Activated CD4-positive, alpha-beta T cell treated with anti-CD3 and anti-CD28 coated beads, Interleukin-2, Interleukin-4, amounts not matched to agents 100 ng/mL and 50 ng/mL, durations not matched to agents 16 hours and 8 hours (primary cell): ENCODE measurements around the gene IL5.
"Not testable (repeated sequence)": the region's sequence is repeated elsewhere in the genome, so short reads cannot be mapped to it uniquely, and the experiment has no call there.

Experiments used
- DNase-seq: peaks from one replicate; pipeline ENCODE4 v3.0.0-alpha.2; 2020; ENCODE audit warnings: low spot score

The IL5 gene

GRCh38 chr5:132543472-132544201 lies at the start of gene IL5:
IL5 (minus strand) TSS chr5:132543522; CDS start chr5:132543478, 44 bp downstream.
- DNase-seq = peak; percentile 29

GRCh38 chr5:132592521-132592920 lies 49.2 kb upstream of the IL5 start:
- no peak for DNase-seq

- no peak for DNase-seq
Measured at GRCh38 chr5:132591145-132591544, 47.8 kb upstream of the IL5 start.

- no peak for DNase-seq
Measured at GRCh38 chr5:132589467-132589866, 46.1 kb upstream of the IL5 start.

- peak; percentile 37 for DNase-seq
Measured at GRCh38 chr5:132586063-132586462, 42.7 kb upstream of the IL5 start.

- not testable (repeated sequence) for DNase-seq
Measured at GRCh38 chr5:132584560-132584959, 41.2 kb upstream of the IL5 start.

- DNase-seq = no peak
Measured at GRCh38 chr5:132576123-132576522, 32.8 kb upstream of the IL5 start.

GRCh38 chr5:132566657-132567056 lies 23.3 kb upstream of the IL5 start:
- peak; percentile 29 for DNase-seq

GRCh38 chr5:132564555-132564954 lies 21.2 kb upstream of the IL5 start:
- not testable (repeated sequence) for DNase-seq

GRCh38 chr5:132561601-132562000 lies 18.3 kb upstream of the IL5 start:
- no peak for DNase-seq

GRCh38 chr5:132559383-132560060 lies 16.2 kb upstream of the IL5 start:
- no peak for DNase-seq

- DNase-seq = peak; percentile 47
Measured at GRCh38 chr5:132557478-132558172, 14.3 kb upstream of the IL5 start.

GRCh38 chr5:132556763-132557477 lies 13.6 kb upstream of the IL5 start, which contains the start of gene RAD50:
RAD50 (plus strand) TSS chr5:132556977; CDS start chr5:132557325, 348 bp downstream.
- DNase-seq = peak; percentile 95

- no peak for DNase-seq
Measured at GRCh38 chr5:132556153-132556762, 12.9 kb upstream of the IL5 start.

- peak; percentile 37 for DNase-seq
Measured at GRCh38 chr5:132549576-132549975, 6.3 kb upstream of the IL5 start.

- not testable (repeated sequence) for DNase-seq
Measured at GRCh38 chr5:132548834-132549233, 5.5 kb upstream of the IL5 start.

- no peak for DNase-seq
Measured at GRCh38 chr5:132547269-132547668, 3.9 kb upstream of the IL5 start.

GRCh38 chr5:132546108-132546507 lies 2.8 kb upstream of the IL5 start:
- DNase-seq = peak; percentile 48

- no peak for DNase-seq
Measured at GRCh38 chr5:132540764-132541163, 2.6 kb downstream of the IL5 start.

GRCh38 chr5:132540149-132540548 lies 3.2 kb downstream of the IL5 start:
- no peak for DNase-seq

GRCh38 chr5:132539716-132540115 lies 3.6 kb downstream of the IL5 start:
- no peak for DNase-seq

- DNase-seq = peak; percentile 37
Measured at GRCh38 chr5:132530946-132531345, 12.4 kb downstream of the IL5 start.
